Nephron progenitor cell (in vitro differentiated cells): Measurements from ENCODE around the gene PRKX.
"Not testable (repeated sequence)": the region's sequence is repeated elsewhere in the genome, so short reads cannot be mapped to it uniquely, and the experiment has no call there.

Source experiments
- DNase-seq: peaks from one replicate; pipeline ENCODE4 v3.0.0; 2021
- H3K27ac Mint-ChIP-seq: 2 replicates; pipeline ENCODE4 v1.8.0; 2021; ENCODE audit warnings: mild to moderate bottlenecking, moderate library complexity, mixed read lengths
- H3K27me3 Mint-ChIP-seq: 2 replicates; pipeline ENCODE4 v1.8.0; 2021; ENCODE audit warnings: mild to moderate bottlenecking, low read depth, mixed read lengths; ENCODE audit not compliant: poor library complexity
- H3K36me3 Mint-ChIP-seq: 2 replicates; pipeline ENCODE4 v1.8.0; 2021; ENCODE audit warnings: low read depth, mixed read lengths
- H3K4me1 Mint-ChIP-seq: 2 replicates; pipeline ENCODE4 v1.8.0; 2021; ENCODE audit warnings: mixed read lengths
- H3K4me3 Mint-ChIP-seq: 2 replicates; pipeline ENCODE4 v1.8.0; 2021; ENCODE audit warnings: mild to moderate bottlenecking, moderate library complexity, mixed read lengths
- H3K9me3 Mint-ChIP-seq: 2 replicates; pipeline ENCODE4 v1.8.0; 2021; ENCODE audit warnings: mild to moderate bottlenecking, moderate library complexity, mixed read lengths
- CTCF ChIP-seq: fragments of 200-600 bp; sonication (generic); IDR thresholded peaks from 2 replicates; pipeline ENCODE4 v1.5.0; 2021; ENCODE audit warnings: antibody characterized with exemption

The PRKX gene

GRCh38 chrX:3577551-3577950, 135.9 kb downstream of the PRKX start:
- no peak for DNase-seq
- peaks cover 10% of the 10 kb centered on the region for H3K27me3 Mint-ChIP-seq
- no peak overlapping the region for H3K27ac Mint-ChIP-seq
- no peaks in the 10 kb centered on the region for H3K36me3 Mint-ChIP-seq
- H3K9me3 Mint-ChIP-seq = no peaks in the 10 kb centered on the region
- H3K4me1 Mint-ChIP-seq = peaks cover 4% of the 10 kb centered on the region
- TF ChIP-seq CTCF = no peak
- no peak overlapping the region for H3K4me3 Mint-ChIP-seq

GRCh38 chrX:3576886-3577501, 136.5 kb downstream of the PRKX start:
- H3K36me3 Mint-ChIP-seq = no peaks in the 10 kb centered on the region
- peaks cover 4% of the 10 kb centered on the region for H3K4me1 Mint-ChIP-seq
- H3K9me3 Mint-ChIP-seq = no peaks in the 10 kb centered on the region
- no peak for DNase-seq
- no peak overlapping the region for H3K27ac Mint-ChIP-seq
- H3K27me3 Mint-ChIP-seq = peaks cover 13% of the 10 kb centered on the region
- no peak overlapping the region for H3K4me3 Mint-ChIP-seq
- TF ChIP-seq CTCF = no peak

- Mint-ChIP-seq H3K4me1 (no peaks in the 10 kb centered on the region), H3K9me3 (no peaks in the 10 kb centered on the region), H3K27me3 (peaks cover 16% of the 10 kb centered on the region), H3K4me3 (no peak overlapping the region), H3K27ac (no peak overlapping the region), H3K36me3 (no peaks in the 10 kb centered on the region)
- no peak for DNase-seq
- no peak for TF ChIP-seq CTCF
Measured at GRCh38 chrX:3567686-3568085, 145.8 kb downstream of the PRKX start.

- Mint-ChIP-seq H3K4me3 (no peak overlapping the region), H3K4me1 (no peaks in the 10 kb centered on the region), H3K9me3 (peaks cover 29% of the 10 kb centered on the region), H3K27ac (no peak overlapping the region), H3K27me3 (peaks cover 14% of the 10 kb centered on the region), H3K36me3 (no peaks in the 10 kb centered on the region)
- no peak for DNase-seq
- TF ChIP-seq CTCF = no peak
Measured at GRCh38 chrX:3563451-3563850, 150.0 kb downstream of the PRKX start.

- Mint-ChIP-seq H3K27me3 (peaks cover 11% of the 10 kb centered on the region), H3K9me3 (peaks cover 37% of the 10 kb centered on the region)
- not testable (repeated sequence) for H3K4me1 Mint-ChIP-seq, DNase-seq, H3K4me3 Mint-ChIP-seq, H3K36me3 Mint-ChIP-seq, H3K27ac Mint-ChIP-seq
Measured at GRCh38 chrX:3560010-3560409, 153.4 kb downstream of the PRKX start.
